GM18517 (cell line): ENCODE measurements around the gene TMEM140.
"Not testable (repeated sequence)": the region's sequence is repeated elsewhere in the genome, so short reads cannot be mapped to it uniquely, and the experiment has no call there.

ENCODE experiments used
- ATAC-seq: cut with Tn5 transposase; IDR thresholded peaks from one replicate; pipeline ENCODE4 v1.9.1; 2021; ENCODE audit warnings: mild to moderate bottlenecking, moderate library complexity; ENCODE audit not compliant: unreplicated experiment

The TMEM140 gene

GRCh38 chr7:135171581-135172291, 23.9 kb downstream of the TMEM140 start:
- ATAC-seq = not testable (repeated sequence)

GRCh38 chr7:135173916-135174315, 26.0 kb downstream of the TMEM140 start:
- not testable (repeated sequence) for ATAC-seq

GRCh38 chr7:135174941-135175340, 27.1 kb downstream of the TMEM140 start:
- no peak for ATAC-seq

GRCh38 chr7:135175931-135176330, 28.1 kb downstream of the TMEM140 start:
- no peak for ATAC-seq

- no peak for ATAC-seq
Observed at GRCh38 chr7:135177028-135177696, 29.3 kb downstream of the TMEM140 start.

- ATAC-seq = no peak
Observed at GRCh38 chr7:135178364-135178763, 30.5 kb downstream of the TMEM140 start.

- no peak for ATAC-seq
Observed at GRCh38 chr7:135179321-135179925, 31.6 kb downstream of the TMEM140 start.

GRCh38 chr7:135180122-135180521, 32.2 kb downstream of the TMEM140 start:
- ATAC-seq = no peak

- no peak for ATAC-seq
Observed at GRCh38 chr7:135181261-135181928, 33.5 kb downstream of the TMEM140 start.

- no peak for ATAC-seq
Observed at GRCh38 chr7:135181929-135182678, 34.2 kb downstream of the TMEM140 start.

GRCh38 chr7:135183478-135183877, 35.6 kb downstream of the TMEM140 start:
- no peak for ATAC-seq

- no peak for ATAC-seq
Observed at GRCh38 chr7:135184254-135184841, 36.5 kb downstream of the TMEM140 start.

- no peak for ATAC-seq
Observed at GRCh38 chr7:135185471-135186260, 37.8 kb downstream of the TMEM140 start.

- no peak for ATAC-seq
Observed at GRCh38 chr7:135186261-135186540, 38.3 kb downstream of the TMEM140 start.

- peak; percentile 37 for ATAC-seq
Observed at GRCh38 chr7:135186841-135187253, 39.0 kb downstream of the TMEM140 start.

GRCh38 chr7:135188298-135188984, 40.6 kb downstream of the TMEM140 start:
- peak; percentile 51 for ATAC-seq

- no peak for ATAC-seq
Observed at GRCh38 chr7:135189221-135189662, 41.4 kb downstream of the TMEM140 start.

GRCh38 chr7:135189961-135190360, 42.1 kb downstream of the TMEM140 start:
- no peak for ATAC-seq

GRCh38 chr7:135190703-135191102, 42.8 kb downstream of the TMEM140 start:
- no peak for ATAC-seq
